ENCODE results near the gene RFESD.
"Not testable (repeated sequence)": the region's sequence is repeated elsewhere in the genome, so short reads cannot be mapped to it uniquely, and the experiment has no call there.

The RFESD gene

GRCh38 chr5:95641741-95642220, 4.8 kb upstream of the RFESD start:
- Histone ChIP-seq H3K9me3 (no peaks in the 10 kb centered on the region), H3K27me3 (no peaks in the 10 kb centered on the region), H3K4me1 (peaks cover 16% of the 10 kb centered on the region), H3K4me3 (no peak overlapping the region), H3K9ac (no peak overlapping the region), H4K20me1 (no peaks in the 10 kb centered on the region), H3K4me2 (no peak overlapping the region), H3K36me3 (no peaks in the 10 kb centered on the region), H3K27ac (no peak overlapping the region)
- TF ChIP-seq Cebpa-rat (IDR thresholded peaks at IDR 0.05) = no peak

GRCh38 chr5:95643152-95643551, 3.4 kb upstream of the RFESD start:
- Histone ChIP-seq H3K4me3 (no peak overlapping the region), H3K27me3 (no peaks in the 10 kb centered on the region), H3K9me3 (no peaks in the 10 kb centered on the region), H3K4me1 (peaks cover 30% of the 10 kb centered on the region), H4K20me1 (no peaks in the 10 kb centered on the region), H3K36me3 (no peaks in the 10 kb centered on the region), H3K4me2 (no peak overlapping the region), H3K9ac (no peak overlapping the region), H3K27ac (no peak overlapping the region)
- no peak for TF ChIP-seq Cebpa-rat (IDR thresholded peaks at IDR 0.05)

GRCh38 chr5:95644351-95645042, 2.1 kb upstream of the RFESD start:
- peak overlapping the region; percentile 42; the same call in 1 of the 2 replicates for H3K9ac ChIP-seq
- no peaks in the 10 kb centered on the region for H3K36me3 ChIP-seq
- no peak overlapping the region for H3K4me3 ChIP-seq
- peak overlapping the region; percentile 62 for H3K27ac ChIP-seq
- H3K9me3 ChIP-seq = no peaks in the 10 kb centered on the region
- peak overlapping the region; percentile 35 for H3K4me2 ChIP-seq
- H4K20me1 ChIP-seq = no peaks in the 10 kb centered on the region
- H3K27me3 ChIP-seq = no peaks in the 10 kb centered on the region
- TF ChIP-seq Cebpa-rat (IDR thresholded peaks at IDR 0.05) = no peak
- H3K4me1 ChIP-seq = peaks cover 33% of the 10 kb centered on the region

- H3K4me2 ChIP-seq = peak overlapping the region; percentile 72
- H3K9ac ChIP-seq, H4K20me1 ChIP-seq, H3K36me3 ChIP-seq, H3K9me3 ChIP-seq, H3K27me3 ChIP-seq: not testable (repeated sequence)
- peak overlapping the region; percentile 63 for H3K4me3 ChIP-seq
- peaks cover 33% of the 10 kb centered on the region for H3K4me1 ChIP-seq
- H3K27ac ChIP-seq = peak overlapping the region; percentile 90
Measured at GRCh38 chr5:95646226-95646568, 380 bp upstream of the RFESD start.

GRCh38 chr5:95647886-95648860, 1.6 kb downstream of the RFESD start:
- Histone ChIP-seq H3K27ac (peak overlapping the region; percentile 90), H3K4me3 (0 out of 2 replicates have a peak overlapping the region, but pooled peaks have one; percentile 63), H4K20me1 (no peaks in the 10 kb centered on the region), H3K4me1 (peaks cover 33% of the 10 kb centered on the region), H3K9me3 (no peaks in the 10 kb centered on the region), H3K36me3 (no peaks in the 10 kb centered on the region), H3K27me3 (no peaks in the 10 kb centered on the region), H3K4me2 (peak overlapping the region; percentile 72), H3K9ac (peak overlapping the region; percentile 78; the same call in 1 of the 2 replicates)
- TF ChIP-seq Cebpa-rat (IDR thresholded peaks at IDR 0.05) = no peak

- Histone ChIP-seq H3K27ac (no peak overlapping the region), H3K4me3 (no peak overlapping the region), H3K4me1 (peaks cover 28% of the 10 kb centered on the region), H3K9ac (no peak overlapping the region), H3K9me3 (no peaks in the 10 kb centered on the region), H4K20me1 (no peaks in the 10 kb centered on the region), H3K4me2 (no peak overlapping the region), H3K36me3 (no peaks in the 10 kb centered on the region), H3K27me3 (no peaks in the 10 kb centered on the region)
- no peak for TF ChIP-seq Cebpa-rat (IDR thresholded peaks at IDR 0.05)
Measured at GRCh38 chr5:95649274-95649673, 2.7 kb downstream of the RFESD start.

- Histone ChIP-seq H3K9me3 (no peaks in the 10 kb centered on the region), H3K4me1 (peaks cover 31% of the 10 kb centered on the region), H3K27ac (no peak overlapping the region), H3K4me3 (no peak overlapping the region), H3K36me3 (no peaks in the 10 kb centered on the region), H4K20me1 (no peaks in the 10 kb centered on the region), H3K4me2 (no peak overlapping the region), H3K27me3 (no peaks in the 10 kb centered on the region), H3K9ac (no peak overlapping the region)
- TF ChIP-seq Cebpa-rat (IDR thresholded peaks at IDR 0.05) = no peak
Measured at GRCh38 chr5:95649842-95650620, 3.5 kb downstream of the RFESD start.

- no peak overlapping the region for H3K9ac ChIP-seq
- H3K4me1 ChIP-seq = peaks cover 22% of the 10 kb centered on the region
- H3K36me3 ChIP-seq = no peaks in the 10 kb centered on the region
- no peak overlapping the region for H3K27ac ChIP-seq
- no peak overlapping the region for H3K4me3 ChIP-seq
- no peak overlapping the region for H3K4me2 ChIP-seq
- no peak for TF ChIP-seq Cebpa-rat (IDR thresholded peaks at IDR 0.05)
- no peaks in the 10 kb centered on the region for H4K20me1 ChIP-seq
- H3K27me3 ChIP-seq = no peaks in the 10 kb centered on the region
- H3K9me3 ChIP-seq = no peaks in the 10 kb centered on the region
Measured at GRCh38 chr5:95652849-95653248, 6.3 kb downstream of the RFESD start.

- no peaks in the 10 kb centered on the region for H3K27me3 ChIP-seq
- peaks cover 16% of the 10 kb centered on the region for H3K4me1 ChIP-seq
- H3K4me3 ChIP-seq = no peak overlapping the region
- H3K9me3 ChIP-seq = no peaks in the 10 kb centered on the region
- no peaks in the 10 kb centered on the region for H3K36me3 ChIP-seq
- H3K9ac ChIP-seq = no peak overlapping the region
- H3K27ac ChIP-seq = no peak overlapping the region
- H3K4me2 ChIP-seq = no peak overlapping the region
- H4K20me1 ChIP-seq = no peaks in the 10 kb centered on the region
- TF ChIP-seq Cebpa-rat (IDR thresholded peaks at IDR 0.05) = no peak
Measured at GRCh38 chr5:95654196-95654595, 7.6 kb downstream of the RFESD start.
